Renal cortical epithelial cell (primary cell): ENCODE data around the gene PDE9A. TPM values are rescaled to one million over a fixed set of nuclear protein-coding genes. Genes with fewer than 3 reads are reported as not detected.

Experiments
- DNase-seq: peaks from one replicate; pipeline ENCODE4 v3.0.0-alpha.2; 2011; ENCODE audit warnings: low read depth
- total RNA-seq: library from RNA; depleted of rRNA; stranded (reverse); fragments of >200 nt; gene quantifications from 2 replicates; pipeline ENCODE4 v1.2.3, GENCODE V29; 2014

PDE9A gene
- total RNA-seq, 1 donor from 2014 or later, result 5.0 TPM

DNA sequence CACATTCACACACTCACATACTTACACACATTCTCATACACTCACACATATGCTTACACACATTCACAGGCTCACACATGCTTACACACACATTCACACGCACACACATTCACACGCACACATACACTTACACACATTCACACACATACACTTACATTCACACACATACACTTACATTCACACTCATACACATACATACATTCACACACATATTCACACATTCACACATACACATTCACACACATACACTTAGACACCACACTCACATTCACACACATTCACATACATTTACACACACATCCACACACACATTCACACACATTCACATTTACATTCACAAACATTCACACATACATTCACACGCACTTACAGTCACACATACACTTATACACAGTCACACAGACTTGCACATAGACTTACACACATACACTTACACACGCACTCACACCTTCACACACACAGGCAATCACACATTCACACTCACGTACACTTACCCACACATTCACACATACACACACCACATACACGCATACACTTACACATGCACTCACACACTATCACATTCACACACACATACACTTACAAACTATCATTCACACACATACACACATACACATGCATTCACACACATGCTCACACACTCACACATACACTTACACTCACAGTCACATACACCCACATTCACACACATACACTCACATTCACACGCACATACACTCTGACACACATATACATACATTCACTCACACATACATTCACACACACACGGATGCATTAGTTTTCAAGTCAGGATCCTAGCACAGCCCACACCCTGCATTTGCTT, 16.8 kb downstream of the PDE9A start:
- no peak for DNase-seq

DNA sequence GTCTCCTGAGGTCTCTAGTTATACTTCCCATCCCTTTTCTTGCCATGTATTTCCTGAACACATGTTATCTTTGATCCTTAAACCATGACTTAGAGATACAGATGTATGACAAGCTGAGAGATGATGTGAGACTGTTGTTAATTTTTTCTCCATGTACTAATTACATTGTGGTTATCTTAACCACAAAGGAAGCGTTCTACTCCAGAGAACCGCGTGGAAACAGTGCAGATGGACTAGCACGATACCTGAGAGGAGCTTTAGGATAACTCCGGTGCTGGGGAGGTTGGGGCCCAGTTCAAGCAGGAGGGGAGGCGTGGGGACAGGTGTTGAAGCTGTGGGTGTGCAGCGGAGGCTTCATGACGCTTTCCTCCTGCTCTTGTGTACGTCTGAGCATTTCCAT, 17.5 kb downstream of the PDE9A start:
- no peak for DNase-seq

DNA sequence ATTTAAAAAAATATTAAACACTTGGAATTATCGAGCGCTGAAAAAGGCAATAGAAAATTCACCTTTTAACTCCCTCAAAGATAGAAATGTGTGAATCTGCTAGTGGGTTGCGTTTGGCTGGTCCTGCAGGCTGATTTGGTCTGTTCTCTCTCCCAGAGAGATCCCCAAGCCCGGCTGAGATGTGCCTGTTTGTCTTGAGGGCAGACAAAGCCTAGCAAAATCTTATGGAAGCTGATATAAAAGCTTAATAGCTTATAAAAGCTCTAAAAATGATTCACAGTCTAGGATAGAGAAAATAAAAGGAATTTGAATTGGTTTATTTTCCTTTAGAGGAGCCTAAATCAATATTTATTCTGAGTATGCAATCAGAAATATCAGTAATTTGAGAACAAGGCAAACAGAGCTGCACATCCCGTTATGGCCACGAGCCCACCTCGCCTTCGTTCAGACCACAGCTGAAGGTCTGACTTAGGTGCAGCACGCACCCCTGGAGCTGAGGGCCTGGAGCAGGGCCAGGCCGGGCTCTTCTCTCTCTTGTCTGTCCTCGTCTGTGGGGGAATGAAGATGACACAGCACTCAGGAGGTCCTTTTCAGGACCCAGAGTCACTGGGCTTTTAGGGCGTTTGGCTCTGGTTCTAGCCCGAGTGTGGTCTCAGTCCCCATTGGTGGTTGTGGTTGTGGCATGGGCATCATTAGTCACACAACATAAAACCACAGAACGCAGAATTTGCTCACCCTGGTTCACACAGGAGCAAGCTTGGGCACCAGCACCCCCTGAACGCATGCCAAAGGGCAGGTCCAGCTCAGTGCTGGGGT, 18.6 kb downstream of the PDE9A start:
- peak; percentile 42 for DNase-seq

DNA sequence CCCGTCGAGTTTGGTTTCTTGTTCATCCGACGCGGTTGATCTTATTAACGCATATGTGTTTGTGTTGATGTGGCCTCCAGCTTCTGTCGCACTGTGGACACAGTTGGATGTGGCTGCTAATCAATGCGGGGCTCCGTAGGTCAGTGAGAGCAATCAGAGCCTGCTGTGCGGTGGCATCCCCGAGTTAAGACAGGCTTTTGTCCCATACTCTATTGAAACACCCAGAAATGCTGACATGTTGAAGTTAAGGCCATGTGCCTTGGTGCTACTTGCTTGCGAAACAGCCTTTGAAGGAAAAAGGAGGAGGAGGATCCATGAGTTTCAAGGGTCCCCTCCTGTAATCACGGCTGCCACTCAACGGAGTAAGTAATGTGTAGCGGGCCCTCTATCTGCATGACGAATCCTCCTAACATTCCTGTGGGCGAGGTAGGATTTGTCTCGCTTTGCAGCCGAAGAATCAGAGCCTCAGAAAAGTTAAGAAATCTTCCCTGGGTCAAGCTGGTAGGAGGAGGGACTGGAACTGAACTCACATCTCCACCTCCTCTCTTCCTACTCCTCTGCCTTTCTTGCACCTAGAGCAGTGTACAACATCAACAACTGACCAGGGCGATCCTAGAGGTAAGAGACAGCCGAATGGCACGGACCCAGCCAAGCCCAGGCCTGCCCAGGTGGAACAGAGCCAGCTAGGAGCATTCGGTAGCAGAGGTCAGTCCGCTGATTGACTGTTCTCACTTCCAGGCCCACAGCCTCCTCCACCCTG, 19.5 kb downstream of the PDE9A start:
- DNase-seq, result peak; percentile 58

DNA sequence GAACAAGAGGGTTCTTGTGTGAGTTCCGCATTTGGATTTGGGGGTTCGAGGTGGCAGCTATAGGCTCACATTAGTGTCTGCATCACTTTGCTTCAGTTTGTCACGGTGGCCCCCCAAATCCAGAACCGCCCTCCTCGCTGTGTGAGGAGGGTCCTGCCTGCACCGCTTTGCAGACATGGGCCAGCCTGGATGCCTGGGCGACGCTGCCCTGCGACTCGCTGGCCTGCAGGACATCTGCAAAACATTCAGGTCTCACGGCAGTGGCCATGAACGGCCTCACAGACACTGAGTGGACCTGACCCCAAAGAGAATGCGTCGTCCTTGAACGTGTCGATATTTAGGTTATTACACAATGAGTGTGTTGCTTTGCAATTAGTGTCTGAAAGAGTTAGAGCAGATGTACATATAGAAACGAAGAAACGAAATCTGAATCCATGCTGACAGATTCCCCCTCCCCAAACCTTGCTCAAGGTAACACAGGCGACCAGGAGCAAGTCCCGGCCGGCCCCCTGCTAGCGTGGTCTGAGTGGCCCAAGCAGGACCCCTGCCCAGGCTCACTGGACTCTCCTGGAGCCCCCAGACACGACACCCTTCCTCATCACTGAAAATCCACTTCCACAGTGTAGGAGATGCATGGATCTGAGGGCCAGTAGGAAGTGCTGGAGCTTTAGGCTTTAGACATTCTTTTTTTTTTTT, 20.4 kb downstream of the PDE9A start:
- no peak for DNase-seq

DNA sequence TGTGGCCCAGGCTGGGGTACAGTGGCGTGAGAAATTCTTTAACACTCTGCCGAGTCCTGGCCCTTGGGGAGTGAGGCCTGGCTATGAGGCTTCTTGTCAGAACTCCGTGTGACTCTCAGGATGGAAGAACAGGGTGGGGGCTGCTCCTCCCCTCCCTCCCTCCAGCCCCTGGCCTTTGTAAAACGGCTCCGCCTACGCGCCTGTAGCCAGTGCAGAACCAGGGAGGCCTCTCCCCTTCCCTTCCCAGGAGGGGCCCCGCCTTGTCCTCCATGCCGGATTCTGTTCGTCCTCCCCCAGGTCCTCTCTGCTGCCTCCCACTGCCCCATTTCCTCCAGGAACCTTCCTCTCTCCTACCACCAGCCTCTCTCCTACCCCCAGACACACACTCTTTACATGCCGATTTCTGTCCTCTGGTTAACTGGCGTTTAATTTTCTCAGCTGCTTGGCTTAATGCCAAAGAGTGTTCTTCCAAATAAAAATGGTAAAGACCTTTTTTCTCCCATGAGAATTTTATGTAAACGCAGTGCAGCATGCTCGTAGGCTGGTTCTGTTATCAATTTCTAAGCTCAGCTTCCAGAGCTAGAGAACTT, 21.0 kb downstream of the PDE9A start:
- DNase-seq, result no peak

DNA sequence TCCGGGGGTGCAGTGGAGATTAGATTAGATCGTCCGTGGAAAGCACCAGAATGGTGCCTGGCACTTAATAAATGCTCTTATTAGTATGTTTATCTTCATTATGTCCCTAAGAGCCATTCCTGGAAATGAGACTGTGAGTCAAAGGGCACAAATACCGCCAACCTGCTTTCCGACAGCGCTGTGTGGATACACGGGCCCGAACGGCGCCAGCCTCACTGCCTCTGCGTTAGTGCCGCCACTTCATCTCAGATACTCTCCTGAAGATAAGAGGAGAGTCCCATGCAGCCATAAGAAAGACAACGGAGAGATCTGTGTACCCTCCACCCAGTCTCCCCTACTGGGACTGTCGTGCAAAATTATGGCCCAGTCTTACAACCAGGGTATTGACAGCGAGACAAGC, 22.0 kb downstream of the PDE9A start:
- no peak for DNase-seq

DNA sequence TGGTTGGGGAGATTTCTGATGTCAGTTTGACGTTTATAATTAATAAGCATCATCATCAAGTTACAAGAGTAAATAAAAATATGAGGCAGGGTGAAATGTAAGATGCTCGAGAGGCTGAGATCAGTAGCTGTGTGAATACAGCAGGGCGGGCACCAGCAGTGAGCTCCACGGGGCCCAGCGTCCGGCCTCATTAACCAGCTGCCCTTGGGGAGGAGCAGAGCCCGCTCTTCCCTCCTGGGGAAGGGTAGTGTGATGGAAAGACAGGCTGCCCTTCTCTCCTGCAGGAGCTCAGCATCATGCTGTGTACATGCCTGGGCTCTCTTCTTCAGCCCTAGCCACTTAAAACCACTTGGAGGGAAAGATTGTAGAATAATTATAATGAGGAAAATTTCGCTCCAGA, 23.4 kb downstream of the PDE9A start:
- DNase-seq, result no peak

DNA sequence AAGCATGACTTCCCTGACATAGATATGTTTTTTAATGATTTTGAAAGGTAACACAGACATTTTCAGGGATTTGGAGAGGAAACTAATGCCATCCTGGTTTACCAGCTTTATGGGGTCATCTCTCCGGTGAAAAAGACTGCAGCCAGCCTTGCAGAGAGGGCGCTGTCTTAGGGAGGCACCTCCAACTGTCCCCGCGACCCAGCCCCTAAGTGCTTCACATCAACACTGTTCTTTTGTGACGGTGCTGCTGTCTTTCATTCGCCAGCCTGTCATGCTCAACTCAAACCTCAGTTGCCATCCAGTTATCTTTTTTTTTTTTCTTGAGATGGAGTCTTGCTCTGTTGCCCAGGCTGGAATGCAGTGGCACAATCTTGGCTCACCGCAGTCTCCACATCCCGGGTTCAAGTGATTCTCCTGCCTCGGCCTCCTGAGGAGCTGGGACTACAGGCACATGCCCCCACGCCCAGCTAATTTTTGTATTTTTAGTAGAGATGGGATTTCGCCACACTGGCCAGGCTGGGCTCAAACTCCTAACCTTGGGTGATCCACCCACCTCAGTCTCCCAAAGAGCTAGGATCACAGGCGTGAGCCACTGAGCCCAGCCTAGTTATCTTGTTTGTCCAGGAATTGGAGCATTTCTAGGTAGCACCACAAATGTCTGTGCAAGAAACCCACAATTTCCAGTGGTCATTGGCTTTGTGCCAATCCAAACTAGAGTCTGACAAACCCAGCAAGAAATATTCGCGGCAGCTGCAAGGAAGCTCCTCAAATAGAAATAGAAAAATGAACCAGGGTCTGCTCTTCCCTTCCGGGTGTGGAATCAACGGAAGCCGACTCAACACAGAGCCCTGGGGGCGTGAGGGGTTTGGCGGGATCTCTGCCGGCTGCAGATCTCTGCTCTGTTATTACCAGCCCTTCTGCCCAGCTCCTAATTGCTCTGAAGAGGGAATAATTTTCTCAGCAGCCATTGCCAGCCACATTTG, 24.2 kb downstream of the PDE9A start:
- peak; percentile 68 for DNase-seq

DNA sequence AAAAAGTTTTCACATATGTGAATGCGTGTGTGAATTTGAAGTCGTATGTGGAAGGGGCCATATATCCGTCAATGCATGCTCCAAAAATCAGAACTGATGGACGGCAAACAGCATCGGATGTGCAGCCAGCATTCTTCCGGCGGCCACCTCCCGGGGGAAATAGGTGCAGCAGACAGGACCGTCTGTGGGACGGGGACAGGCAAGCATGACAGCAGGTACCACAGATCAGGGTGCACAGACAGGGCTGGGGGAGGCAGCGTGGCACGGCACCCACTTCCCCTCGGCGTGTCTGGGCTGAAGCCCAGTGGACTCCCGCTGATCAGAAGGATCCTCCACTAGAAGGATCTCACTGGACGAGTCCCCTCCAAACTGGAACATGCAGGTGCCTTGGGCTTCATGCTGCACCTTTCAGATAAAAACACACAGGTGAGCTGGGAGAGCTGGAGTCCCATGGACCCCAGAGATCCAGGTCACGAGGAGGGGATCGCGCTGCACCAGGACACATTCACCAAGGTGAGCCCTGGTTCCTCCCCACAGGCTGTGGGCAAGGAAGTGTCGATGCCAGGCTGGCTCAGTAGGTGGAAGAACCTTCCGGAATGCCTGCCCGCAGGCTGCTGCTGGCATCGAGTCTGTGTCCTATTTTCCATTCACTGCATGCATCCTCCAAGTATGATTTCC, 25.3 kb downstream of the PDE9A start:
- no peak for DNase-seq

DNA sequence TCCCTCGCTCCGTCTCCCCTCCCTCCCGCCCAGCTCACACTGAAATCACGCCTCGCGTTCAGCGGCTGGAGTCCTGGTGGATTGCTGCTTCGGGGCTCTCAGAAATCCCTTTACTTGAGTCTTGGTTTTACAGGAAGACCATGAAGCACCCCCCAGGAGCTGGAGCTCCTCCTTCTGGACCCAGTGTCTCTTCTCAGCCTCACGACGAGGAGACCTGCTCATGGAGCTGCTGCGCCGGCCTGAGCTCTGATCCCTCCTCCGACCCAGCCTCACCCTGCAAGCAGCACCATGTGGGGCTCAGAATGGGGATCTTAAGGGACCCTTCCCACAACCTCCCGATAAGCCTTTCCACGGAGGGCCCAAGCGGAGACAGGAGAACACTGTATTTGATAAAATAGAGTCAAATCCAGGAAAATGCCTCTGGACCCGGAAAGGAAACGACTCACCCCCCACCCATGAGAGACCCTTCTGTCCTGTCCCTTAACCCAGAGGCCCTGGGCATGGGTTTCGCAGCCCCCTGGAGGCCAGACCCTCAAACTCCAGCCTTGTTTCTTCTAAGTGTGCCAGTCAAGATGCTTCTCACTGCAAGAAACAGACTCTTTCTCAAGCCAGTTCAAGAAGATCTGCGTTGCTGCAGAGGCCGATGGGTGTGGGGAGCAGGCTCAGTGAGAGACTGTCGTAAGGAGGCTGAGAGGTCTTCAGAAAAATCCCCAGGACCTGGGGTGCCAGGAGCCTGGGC, 26.1 kb downstream of the PDE9A start:
- no peak for DNase-seq

DNA sequence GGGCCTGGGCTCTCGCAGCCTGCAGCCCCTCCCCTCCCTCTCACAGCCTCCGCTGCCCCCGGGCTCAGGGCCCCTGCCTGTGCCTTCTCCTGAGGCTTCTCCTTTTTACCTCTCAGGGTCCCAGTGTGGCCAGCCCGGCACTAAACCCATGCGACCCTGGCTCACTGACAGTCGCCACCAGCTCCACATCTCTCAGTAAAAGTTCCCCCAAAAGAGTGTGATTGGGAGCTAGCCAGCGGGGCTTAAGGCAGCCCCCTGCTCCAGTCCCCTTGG, 26.6 kb downstream of the PDE9A start:
- no peak for DNase-seq

DNA sequence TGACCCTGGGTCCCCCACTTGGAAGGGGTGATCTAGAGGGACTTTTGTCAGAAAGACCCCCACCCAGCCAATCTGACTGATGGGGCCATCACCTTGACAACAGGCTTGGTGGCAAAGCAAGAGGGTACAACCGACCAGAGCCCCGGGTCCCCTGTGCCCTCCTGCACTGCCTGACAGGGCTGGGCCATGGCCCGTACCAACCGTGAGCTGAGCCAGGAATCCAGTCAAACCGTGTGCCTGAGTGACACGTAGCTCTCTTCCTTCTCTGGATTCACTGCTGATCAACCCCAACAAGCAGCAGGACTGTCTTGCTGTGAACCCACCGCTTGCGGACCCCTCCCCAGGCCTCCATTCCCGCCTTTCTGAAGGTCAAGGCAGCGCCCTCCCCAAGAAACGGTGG, 27.0 kb downstream of the PDE9A start:
- no peak for DNase-seq

DNA sequence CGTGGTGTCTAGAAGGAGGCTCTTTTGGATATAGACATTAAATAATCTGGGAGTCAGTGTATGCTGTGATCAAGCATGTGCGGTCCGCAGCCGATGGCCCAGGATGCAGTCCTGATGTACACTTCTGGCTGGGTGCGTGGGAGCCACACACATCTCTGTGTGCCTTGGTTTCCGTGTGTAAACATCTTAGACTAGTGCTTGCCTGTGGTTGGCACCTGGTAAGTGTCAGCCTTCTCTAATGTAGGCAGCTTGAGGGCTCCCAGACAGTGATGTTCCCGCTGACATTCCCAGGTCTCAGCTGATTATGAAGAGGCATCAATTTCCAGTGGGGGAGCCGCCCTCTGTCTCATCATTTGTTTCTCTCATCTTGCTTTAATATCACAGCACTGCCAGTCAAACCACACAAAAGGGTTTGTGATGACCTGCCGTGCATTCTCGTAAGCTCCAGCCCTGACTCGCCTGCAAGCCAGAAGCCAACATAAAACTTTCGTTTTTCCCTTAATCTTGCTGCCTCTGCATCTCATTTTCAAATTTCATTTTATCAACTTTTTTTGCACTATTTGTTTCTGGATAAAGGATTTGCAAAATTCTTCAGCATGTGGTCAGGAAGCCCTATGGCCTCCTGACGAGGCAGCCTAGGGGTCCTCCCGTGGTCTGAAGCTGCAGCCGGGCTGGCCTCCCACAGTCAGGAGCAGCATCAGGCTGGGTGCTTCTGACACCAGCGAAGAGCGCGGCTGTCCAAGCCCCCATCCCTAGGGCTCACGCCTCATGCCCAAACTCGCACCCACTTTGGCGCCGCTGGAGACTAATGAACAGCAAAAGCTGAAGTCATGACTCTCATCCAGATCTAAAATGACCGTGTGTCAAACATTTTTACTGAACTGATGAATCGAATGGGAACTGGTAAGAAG, 28.1 kb downstream of the PDE9A start:
- no peak for DNase-seq

DNA sequence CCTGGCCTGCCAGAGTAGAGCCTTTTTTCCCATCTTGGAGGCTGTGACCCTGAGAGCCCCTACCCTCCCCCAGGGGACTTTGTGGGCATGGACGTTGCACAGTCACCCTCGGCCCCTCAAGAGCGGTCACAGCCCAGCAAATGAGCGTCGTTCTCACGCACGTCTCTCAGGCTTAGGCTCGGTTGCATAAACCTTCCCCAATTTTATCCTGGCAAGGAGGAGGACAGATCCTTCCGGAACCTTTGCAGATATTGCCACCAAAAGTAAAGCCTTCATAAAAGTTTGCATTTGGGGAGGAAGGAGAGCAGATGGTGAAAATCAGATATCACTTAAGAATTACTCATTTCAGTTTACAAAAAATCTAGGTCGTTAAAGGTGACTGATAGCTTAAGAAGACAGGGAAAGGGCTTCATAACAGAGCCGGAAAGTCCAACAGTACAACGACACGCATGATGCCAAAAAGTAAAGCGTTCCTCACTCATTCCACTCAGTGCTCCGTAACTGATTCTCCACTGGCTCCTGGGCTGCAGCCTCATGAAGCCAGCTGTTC, 29.3 kb downstream of the PDE9A start:
- DNase-seq, result no peak

DNA sequence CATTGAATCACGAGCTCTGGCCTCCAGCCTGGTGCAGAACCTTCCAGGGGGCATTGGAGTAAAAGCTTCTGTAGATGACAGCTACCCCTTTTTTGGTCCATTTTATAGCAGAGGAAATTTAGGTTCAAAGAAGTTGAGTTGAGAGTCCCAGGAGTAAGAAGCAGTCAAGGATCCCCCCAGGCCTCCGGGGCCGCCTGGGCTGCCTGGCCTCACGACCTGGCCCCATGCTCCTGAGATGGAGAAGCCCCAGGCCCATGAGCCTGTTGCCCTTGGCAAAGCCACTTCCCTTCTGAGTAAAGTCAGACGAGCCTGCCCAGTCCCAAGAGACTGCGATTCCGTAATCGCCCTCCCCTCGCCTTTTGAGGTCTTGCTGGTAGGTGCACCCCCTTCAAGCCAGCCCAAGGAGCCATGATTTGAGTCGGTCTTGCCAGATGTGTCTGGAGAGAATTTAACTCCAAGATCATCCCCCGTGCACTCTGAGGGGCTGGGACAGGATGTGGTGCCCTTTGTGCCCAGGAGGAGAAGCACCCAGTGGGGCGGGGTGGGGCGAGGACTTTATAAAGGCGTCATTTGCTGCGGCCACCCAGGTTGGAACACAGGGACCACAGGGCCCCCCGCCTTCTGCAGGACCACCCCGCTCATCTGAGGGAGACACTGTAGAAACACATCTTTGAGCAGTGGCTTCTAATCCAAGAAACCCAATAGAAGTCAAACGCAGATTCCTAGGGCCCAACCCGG, 30.1 kb downstream of the PDE9A start:
- DNase-seq, result no peak
